ENCODE results near the gene PSMF1.

The PSMF1 gene

DNA sequence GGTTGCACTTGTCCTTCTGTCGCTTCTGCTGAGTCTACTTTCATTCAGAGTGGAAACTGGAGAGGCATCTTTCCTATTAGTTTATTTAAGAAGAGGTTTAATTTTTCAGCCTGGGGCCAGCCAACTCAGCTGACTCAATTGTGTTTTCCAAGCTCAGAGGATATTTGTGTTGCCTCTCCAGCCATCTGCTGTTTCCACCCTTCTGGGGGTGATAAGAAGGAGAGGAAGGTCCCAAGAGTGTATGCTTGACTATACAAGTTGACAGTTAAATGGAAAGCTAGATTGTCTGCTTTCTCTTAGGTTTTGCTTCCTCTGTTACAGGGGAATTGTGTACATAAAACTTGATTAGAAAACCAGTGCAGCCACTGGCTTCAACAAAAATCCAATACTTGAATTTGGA, 3.0 kb downstream of the PSMF1 start:
- DNase-seq (ENCODE audit: low read depth, low spot score) = no peak
- in situ Hi-C loops (cut with HindIII; ENCODE audit: low sequenced_read_pairs) = no loop called here
- no peak overlapping the region for H3K4me3 ChIP-seq (ENCODE audit: low read depth, low read length)
- TF ChIP-seq, protein P1, sequence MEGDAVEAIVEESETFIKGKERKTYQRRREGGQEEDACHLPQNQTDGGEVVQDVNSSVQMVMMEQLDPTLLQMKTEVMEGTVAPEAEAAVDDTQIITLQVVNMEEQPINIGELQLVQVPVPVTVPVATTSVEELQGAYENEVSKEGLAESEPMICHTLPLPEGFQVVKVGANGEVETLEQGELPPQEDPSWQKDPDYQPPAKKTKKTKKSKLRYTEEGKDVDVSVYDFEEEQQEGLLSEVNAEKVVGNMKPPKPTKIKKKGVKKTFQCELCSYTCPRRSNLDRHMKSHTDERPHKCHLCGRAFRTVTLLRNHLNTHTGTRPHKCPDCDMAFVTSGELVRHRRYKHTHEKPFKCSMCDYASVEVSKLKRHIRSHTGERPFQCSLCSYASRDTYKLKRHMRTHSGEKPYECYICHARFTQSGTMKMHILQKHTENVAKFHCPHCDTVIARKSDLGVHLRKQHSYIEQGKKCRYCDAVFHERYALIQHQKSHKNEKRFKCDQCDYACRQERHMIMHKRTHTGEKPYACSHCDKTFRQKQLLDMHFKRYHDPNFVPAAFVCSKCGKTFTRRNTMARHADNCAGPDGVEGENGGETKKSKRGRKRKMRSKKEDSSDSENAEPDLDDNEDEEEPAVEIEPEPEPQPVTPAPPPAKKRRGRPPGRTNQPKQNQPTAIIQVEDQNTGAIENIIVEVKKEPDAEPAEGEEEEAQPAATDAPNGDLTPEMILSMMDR (IDR thresholded peaks at IDR 0.05; ENCODE audit: low read depth, low read length) = no peak

DNA sequence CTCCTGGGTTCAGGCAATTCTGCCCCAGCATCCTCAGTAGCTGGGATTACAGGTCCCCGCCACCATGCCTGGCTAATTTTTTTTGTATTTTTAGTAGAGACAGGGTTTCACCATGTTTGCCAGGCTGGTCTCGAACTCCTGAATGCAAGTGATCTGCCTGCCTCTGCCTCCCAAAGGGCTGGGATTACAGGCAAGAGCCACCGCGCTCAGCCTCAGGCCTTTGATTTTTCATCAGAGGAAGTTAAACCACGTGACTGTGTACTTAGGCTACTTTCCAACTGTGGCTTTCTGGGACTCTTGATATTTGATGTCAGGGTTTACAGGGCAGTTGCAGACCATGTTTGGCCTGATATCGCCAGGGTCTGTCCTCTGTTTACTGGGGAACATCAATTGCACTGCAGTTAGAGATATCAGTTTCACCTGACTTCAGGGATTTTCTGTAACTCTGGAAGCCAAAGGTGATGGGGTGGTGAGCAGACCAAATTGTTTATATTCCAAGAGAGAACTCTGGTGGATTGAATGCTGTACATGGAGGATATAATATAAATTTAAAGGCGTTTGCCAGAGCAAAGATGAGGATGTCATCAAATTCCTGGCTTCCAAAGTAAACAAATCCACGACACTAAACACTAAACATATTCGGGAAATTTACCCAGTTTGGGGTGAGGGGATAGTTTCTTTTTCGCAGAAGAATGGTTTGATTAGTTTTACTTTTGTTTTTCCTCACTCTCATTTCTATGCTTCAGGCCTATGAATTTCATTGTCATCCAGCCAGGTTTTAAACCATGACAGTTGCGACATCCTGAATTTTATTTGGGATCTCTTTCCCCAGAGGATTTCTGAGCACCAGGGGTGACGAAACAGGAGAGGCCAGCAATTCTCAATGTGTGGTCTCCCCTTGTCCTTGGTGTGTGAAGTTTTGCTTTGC, 4.2 kb downstream of the PSMF1 start:
- H3K4me3 ChIP-seq (ENCODE audit: low read depth, low read length) = no peak overlapping the region
- TF ChIP-seq, protein P1 (IDR thresholded peaks at IDR 0.05; ENCODE audit: low read depth, low read length) = no peak
- DNase-seq (ENCODE audit: low read depth, low spot score) = peak; percentile 48
- in situ Hi-C loops (cut with HindIII; ENCODE audit: low sequenced_read_pairs) = no loop called here

DNA sequence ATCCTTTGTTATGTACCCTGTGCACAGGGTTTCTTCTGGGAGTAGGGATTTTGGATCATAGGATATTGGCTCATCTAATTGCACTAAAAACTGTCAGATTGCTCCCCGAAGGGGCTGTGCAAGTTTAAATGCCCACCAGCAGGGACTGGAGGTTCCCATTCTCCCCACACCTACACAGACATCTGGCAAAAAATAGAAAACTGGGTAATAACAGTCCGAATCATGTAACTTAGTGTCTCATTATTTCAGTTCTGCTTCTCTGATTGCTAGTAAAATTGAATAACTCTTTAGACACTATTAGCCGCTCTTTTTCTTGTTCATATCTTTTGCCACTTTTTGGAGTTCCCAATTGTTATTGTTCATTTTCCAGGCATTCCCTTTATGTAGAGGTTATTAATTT, 5.3 kb downstream of the PSMF1 start:
- no peak for DNase-seq (ENCODE audit: low read depth, low spot score)
- H3K4me3 ChIP-seq (ENCODE audit: low read depth, low read length) = no peak overlapping the region
- in situ Hi-C loops (cut with HindIII; ENCODE audit: low sequenced_read_pairs) = no loop called here
- TF ChIP-seq, protein P1 (IDR thresholded peaks at IDR 0.05; ENCODE audit: low read depth, low read length) = no peak

DNA sequence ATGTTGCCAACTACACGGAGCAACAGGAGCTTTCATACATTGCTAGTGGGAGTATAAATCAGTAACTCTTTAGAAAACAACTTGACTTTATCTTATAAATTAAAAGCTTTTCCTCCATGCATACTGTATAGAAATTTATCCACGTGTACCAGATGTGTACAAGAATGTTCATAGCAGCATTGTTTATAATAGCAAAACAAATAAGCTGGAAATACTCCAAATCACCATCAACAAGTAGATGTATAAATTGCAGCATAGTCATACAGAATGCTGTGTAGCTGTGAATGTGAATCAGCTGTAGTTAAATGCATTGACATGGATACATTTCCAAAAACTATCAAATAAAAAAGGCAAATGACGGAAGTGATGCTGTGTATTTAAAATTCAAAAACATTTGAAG, 6.0 kb downstream of the PSMF1 start:
- no peak for DNase-seq (ENCODE audit: low read depth, low spot score)
- in situ Hi-C loops (cut with HindIII; ENCODE audit: low sequenced_read_pairs) = no loop called here
- TF ChIP-seq, protein P1 (IDR thresholded peaks at IDR 0.05; ENCODE audit: low read depth, low read length) = no peak
- no peak overlapping the region for H3K4me3 ChIP-seq (ENCODE audit: low read depth, low read length)

DNA sequence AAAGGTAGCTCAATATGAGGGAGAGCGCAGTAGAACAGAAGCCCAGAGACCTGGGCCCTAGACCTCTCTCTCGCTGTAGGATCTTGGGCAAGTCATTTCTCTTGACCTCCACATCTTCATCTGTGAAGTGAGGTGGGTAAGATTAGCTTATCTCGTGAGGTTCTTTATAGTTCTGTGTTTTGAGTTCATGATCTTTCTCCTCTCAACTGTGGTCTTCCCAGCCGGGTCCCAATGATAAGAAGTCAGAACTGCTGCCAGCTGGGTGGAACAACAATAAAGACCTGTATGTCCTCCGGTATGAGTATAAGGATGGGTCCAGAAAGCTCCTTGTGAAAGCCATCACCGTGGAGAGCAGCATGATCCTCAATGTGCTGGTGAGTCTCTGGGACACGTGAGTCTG, 6.9 kb downstream of the PSMF1 start:
- no peak for DNase-seq (ENCODE audit: low read depth, low spot score)
- in situ Hi-C loops (cut with HindIII; ENCODE audit: low sequenced_read_pairs) = no loop called here
- H3K4me3 ChIP-seq (ENCODE audit: low read depth, low read length) = no peak overlapping the region
- TF ChIP-seq, protein P1 (IDR thresholded peaks at IDR 0.05; ENCODE audit: low read depth, low read length) = no peak

DNA sequence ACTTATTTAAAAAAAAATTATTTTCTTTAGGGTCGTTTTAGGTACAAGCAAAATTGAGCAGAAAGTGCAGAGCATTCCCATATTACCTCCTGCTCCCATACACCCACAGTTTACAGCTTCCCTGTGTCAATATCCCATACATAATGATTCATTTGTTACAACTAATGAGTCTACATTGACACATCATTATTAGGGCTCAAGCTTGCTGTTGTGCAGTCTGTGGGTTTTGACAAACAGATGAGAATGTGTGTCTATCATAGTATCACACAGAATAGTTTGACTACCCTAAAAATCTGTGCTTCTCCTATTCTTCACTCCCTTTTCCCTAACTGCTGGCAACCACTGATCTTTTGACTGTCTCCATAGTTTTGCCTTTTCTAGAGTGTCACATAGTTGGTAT, 9.4 kb downstream of the PSMF1 start:
- no peak for DNase-seq (ENCODE audit: low read depth, low spot score)
- in situ Hi-C loops (cut with HindIII; ENCODE audit: low sequenced_read_pairs) = no loop called here
- TF ChIP-seq, protein P1 (IDR thresholded peaks at IDR 0.05; ENCODE audit: low read depth, low read length) = no peak
- H3K4me3 ChIP-seq (ENCODE audit: low read depth, low read length) = no peak overlapping the region
